Neutrophil (primary cell): ENCODE measurements around the gene RSF1.

Experiments used
- H3K27ac ChIP-seq: fragments of 200-600 bp; sonication (generic); 2 replicates; pipeline ENCODE4 v1.5.1; 2016; ENCODE audit warnings: mild to moderate bottlenecking, moderate library complexity
- H3K27me3 ChIP-seq: fragments of 200-600 bp; sonication (generic); 2 replicates; pipeline ENCODE4 v1.6.0; 2016; ENCODE audit warnings: mild to moderate bottlenecking
- H3K36me3 ChIP-seq: fragments of 200-600 bp; sonication (generic); 2 replicates; pipeline ENCODE4 v1.5.1; 2017
- H3K4me1 ChIP-seq, 2 experiments: fragments of 200-600 bp in 1 of 2; sonication (generic) in 1 of 2; 1 replicate in 1 of 2; 2 replicates in 1 of 2; pipeline versions ENCODE4 v1.5.1 to v1.6.1; 2013 to 2016; ENCODE audit warnings: low read depth in 1 of 2, low read length in 1 of 2, mild to moderate bottlenecking in 1 of 2, moderate library complexity in 1 of 2; ENCODE audit not compliant: control insufficient read depth in 1 of 2, insufficient read depth in 1 of 2
- H3K4me3 ChIP-seq, 2 experiments: fragments of 200-600 bp in 1 of 2; sonication (generic) in 1 of 2; 1 replicate in 1 of 2; 2 replicates in 1 of 2; pipeline ENCODE4 v1.5.1; 2013 to 2016; ENCODE audit warnings: low read depth in 1 of 2, low read length in 1 of 2, mild to moderate bottlenecking in 1 of 2, moderate library complexity in 1 of 2
- H3K9me3 ChIP-seq: fragments of 200-600 bp; sonication (generic); 2 replicates; pipeline ENCODE4 v1.5.1; 2016
- TF ChIP-seq, protein P1 (sequence below): fragments of 200-600 bp; sonication (generic); IDR thresholded peaks from 2 replicates; pipeline ENCODE4 v1.5.1; 2016; ENCODE audit warnings: antibody characterized with exemption

Gene RSF1

DNA sequence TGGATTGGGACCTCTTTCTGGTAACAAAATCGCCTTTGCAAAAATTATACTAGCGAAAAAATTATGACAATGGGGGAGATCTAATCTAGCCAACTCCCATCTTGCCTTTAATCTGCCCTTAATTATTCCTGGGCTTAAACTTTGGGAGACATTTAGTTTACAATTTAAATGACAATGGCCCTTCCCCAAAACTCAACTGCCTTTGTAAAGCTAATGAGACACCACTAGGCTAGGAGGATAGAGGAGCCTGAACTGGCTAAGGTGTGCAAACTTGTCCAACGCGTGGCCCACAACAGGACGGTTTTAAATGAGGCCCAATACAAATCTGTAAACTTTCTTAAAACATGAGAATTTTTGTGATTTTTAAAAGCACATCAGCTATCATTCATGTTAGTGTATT is 67.3 kb downstream of the RSF1 start:
- no peaks in the 10 kb centered on the region for H3K9me3 ChIP-seq
- TF ChIP-seq, protein P1, sequence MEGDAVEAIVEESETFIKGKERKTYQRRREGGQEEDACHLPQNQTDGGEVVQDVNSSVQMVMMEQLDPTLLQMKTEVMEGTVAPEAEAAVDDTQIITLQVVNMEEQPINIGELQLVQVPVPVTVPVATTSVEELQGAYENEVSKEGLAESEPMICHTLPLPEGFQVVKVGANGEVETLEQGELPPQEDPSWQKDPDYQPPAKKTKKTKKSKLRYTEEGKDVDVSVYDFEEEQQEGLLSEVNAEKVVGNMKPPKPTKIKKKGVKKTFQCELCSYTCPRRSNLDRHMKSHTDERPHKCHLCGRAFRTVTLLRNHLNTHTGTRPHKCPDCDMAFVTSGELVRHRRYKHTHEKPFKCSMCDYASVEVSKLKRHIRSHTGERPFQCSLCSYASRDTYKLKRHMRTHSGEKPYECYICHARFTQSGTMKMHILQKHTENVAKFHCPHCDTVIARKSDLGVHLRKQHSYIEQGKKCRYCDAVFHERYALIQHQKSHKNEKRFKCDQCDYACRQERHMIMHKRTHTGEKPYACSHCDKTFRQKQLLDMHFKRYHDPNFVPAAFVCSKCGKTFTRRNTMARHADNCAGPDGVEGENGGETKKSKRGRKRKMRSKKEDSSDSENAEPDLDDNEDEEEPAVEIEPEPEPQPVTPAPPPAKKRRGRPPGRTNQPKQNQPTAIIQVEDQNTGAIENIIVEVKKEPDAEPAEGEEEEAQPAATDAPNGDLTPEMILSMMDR: no peak
- no peak overlapping the region for H3K27ac ChIP-seq
- no peak overlapping the region for H3K4me3 ChIP-seq
- no peaks in the 10 kb centered on the region for H3K36me3 ChIP-seq
- no peaks in the 10 kb centered on the region for H3K4me1 ChIP-seq
- H3K27me3 ChIP-seq: no peaks in the 10 kb centered on the region

- H3K27ac ChIP-seq: no peak overlapping the region
- TF ChIP-seq, protein P1: no peak
- H3K9me3 ChIP-seq: no peaks in the 10 kb centered on the region
- no peaks in the 10 kb centered on the region for H3K36me3 ChIP-seq
- no peaks in the 10 kb centered on the region for H3K27me3 ChIP-seq
- no peaks in the 10 kb centered on the region for H3K4me1 ChIP-seq
- H3K4me3 ChIP-seq: no peak overlapping the region
Measured at GRCh38 chr11:77752516-77752915, 68.0 kb downstream of the RSF1 start.

GRCh38 chr11:77750394-77751156 is 69.9 kb downstream of the RSF1 start:
- TF ChIP-seq, protein P1: no peak

GRCh38 chr11:77749232-77749631 is 71.3 kb downstream of the RSF1 start:
- H3K27ac ChIP-seq: no peak overlapping the region
- H3K4me3 ChIP-seq: no peak overlapping the region
- no peaks in the 10 kb centered on the region for H3K9me3 ChIP-seq
- TF ChIP-seq, protein P1: no peak
- no peaks in the 10 kb centered on the region for H3K36me3 ChIP-seq
- H3K27me3 ChIP-seq: no peaks in the 10 kb centered on the region
- no peaks in the 10 kb centered on the region for H3K4me1 ChIP-seq

More at GRCh38 chr11:77750394-77751156, 69.9 kb downstream of the RSF1 start:
- H3K4me3 ChIP-seq: no peak overlapping the region
- H3K36me3 ChIP-seq: no peaks in the 10 kb centered on the region
- H3K27me3 ChIP-seq: no peaks in the 10 kb centered on the region
- H3K4me1 ChIP-seq: no peaks in the 10 kb centered on the region
- H3K9me3 ChIP-seq: no peaks in the 10 kb centered on the region
- H3K27ac ChIP-seq: no peak overlapping the region

DNA sequence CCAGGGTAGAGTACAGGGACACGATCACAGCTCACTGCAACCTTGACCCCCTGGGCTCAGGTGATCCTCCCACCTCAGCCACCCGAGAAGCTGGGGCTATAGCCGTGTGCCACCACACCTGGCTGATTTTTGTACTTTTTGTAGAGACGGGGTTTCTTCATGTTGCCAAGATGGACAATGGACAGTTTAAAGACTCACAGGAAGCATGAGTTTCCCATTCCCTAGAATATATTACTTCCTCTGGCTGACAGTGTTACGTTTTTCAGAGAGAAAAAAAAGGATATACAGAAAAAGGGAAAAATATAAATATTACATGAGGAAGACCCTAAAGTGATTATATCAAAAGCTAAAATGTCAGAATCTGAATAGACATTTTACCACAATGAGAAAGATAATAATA is 72.3 kb downstream of the RSF1 start:
- TF ChIP-seq, protein P1: no peak

More for the DNA sequence above, 72.3 kb downstream of the RSF1 start:
- no peaks in the 10 kb centered on the region for H3K9me3 ChIP-seq
- H3K27ac ChIP-seq: no peak overlapping the region
- no peak overlapping the region for H3K4me3 ChIP-seq
- H3K27me3 ChIP-seq: no peaks in the 10 kb centered on the region
- H3K36me3 ChIP-seq: no peaks in the 10 kb centered on the region
- no peaks in the 10 kb centered on the region for H3K4me1 ChIP-seq
